ENCODE results near the gene PGP.
A peak's percentile ranks its signal among the peaks of the same experiment; 100 is the strongest.

Gene PGP

GRCh38 chr16:2197765-2198164, 16.9 kb downstream of the PGP start:
- no peak for DNase-seq

- DNase-seq: no peak
Measured at GRCh38 chr16:2196981-2197511, 17.6 kb downstream of the PGP start.

GRCh38 chr16:2196162-2196980, 18.3 kb downstream of the PGP start, which contains the start of gene CASKIN1:
Gene CASKIN1 (minus strand): TSS chr16:2196605. CDS start chr16:2196432, 173 bp downstream.
- DNase-seq: no peak

GRCh38 chr16:2195322-2196161, 19.1 kb downstream of the PGP start:
- DNase-seq: no peak

GRCh38 chr16:2194852-2195321, 19.8 kb downstream of the PGP start:
- peak; percentile 21 for DNase-seq

GRCh38 chr16:2194166-2194834, 20.3 kb downstream of the PGP start:
- no peak for DNase-seq

- DNase-seq: no peak
Measured at GRCh38 chr16:2191446-2191706, 23.3 kb downstream of the PGP start.

GRCh38 chr16:2190659-2191445, 23.8 kb downstream of the PGP start:
- DNase-seq: no peak

GRCh38 chr16:2190002-2190658, 24.5 kb downstream of the PGP start:
- DNase-seq: no peak

- no peak for DNase-seq
Measured at GRCh38 chr16:2189252-2189893, 25.3 kb downstream of the PGP start.

- DNase-seq: no peak
Measured at GRCh38 chr16:2188395-2188794, 26.2 kb downstream of the PGP start.

- DNase-seq: no peak
Measured at GRCh38 chr16:2187212-2187611, 27.4 kb downstream of the PGP start.

- no peak for DNase-seq
Measured at GRCh38 chr16:2186505-2186904, 28.1 kb downstream of the PGP start.

- DNase-seq: no peak
Measured at GRCh38 chr16:2186064-2186463, 28.6 kb downstream of the PGP start.

GRCh38 chr16:2184962-2185361, 29.7 kb downstream of the PGP start:
- DNase-seq: no peak

- DNase-seq: no peak
Measured at GRCh38 chr16:2184346-2184745, 30.3 kb downstream of the PGP start.

- no peak for DNase-seq
Measured at GRCh38 chr16:2183671-2184070, 31.0 kb downstream of the PGP start.

- DNase-seq: no peak
Measured at GRCh38 chr16:2181952-2182351, 32.7 kb downstream of the PGP start.

GRCh38 chr16:2180962-2181923, 33.4 kb downstream of the PGP start:
- no peak for DNase-seq

- DNase-seq: no peak
Measured at GRCh38 chr16:2180461-2180860, 34.2 kb downstream of the PGP start.
